AG04450 (cell line): ENCODE measurements around the gene ZNF385D. TPM values are rescaled to one million over a fixed set of nuclear protein-coding genes. Genes with fewer than 3 reads are reported as not detected.

ENCODE experiments used
- CTCF ChIA-PET: fragments of 300-600, 350-600 bp; formaldehyde crosslinking; extraction: SDS; loops from one replicate; lab custom pipeline; 2022; ENCODE audit warnings: antibody characterized with exemption, inconsistent platforms; lab: Charles Lee
- POLR2A ChIA-PET: fragments of 350-600 bp; formaldehyde crosslinking; extraction: SDS; loops from one replicate; lab custom pipeline; 2021; ENCODE audit warnings: antibody characterized with exemption, inconsistent platforms; lab: Yijun Ruan, JAX
- DNase-seq: peaks from one replicate; pipeline ENCODE4 v3.0.0-alpha.2; 2011; ENCODE audit warnings: low read depth, low spot score
- H3K27ac ChIP-seq: one replicate; pipeline ENCODE4 v1.5.1; 2012; ENCODE audit warnings: low read depth, low read length, control low read depth
- H3K27me3 ChIP-seq: one replicate; pipeline ENCODE4 v1.6.0; 2012; ENCODE audit warnings: low read length; ENCODE audit not compliant: control insufficient read depth, insufficient read depth
- H3K4me3 ChIP-seq: 2 replicates; pipeline ENCODE4 v1.5.1; 2011; ENCODE audit warnings: mild to moderate bottlenecking, low read depth, low read length, control low read depth
- H3K9me3 ChIP-seq: 2 replicates; pipeline ENCODE4 v1.5.1; 2012; ENCODE audit warnings: low read length; ENCODE audit not compliant: control insufficient read depth, insufficient read depth
- CTCF ChIP-seq: IDR thresholded peaks from 2 replicates; pipeline ENCODE4 v1.5.1; 2011; ENCODE audit warnings: low read depth, low read length, control low read depth, inconsistent platforms
- polyA plus RNA-seq: library from polyadenylated mRNA; depleted of rRNA; stranded (reverse); fragments of >200 nt; gene quantifications from 2 replicates; pipeline ENCODE4 v1.2.3, GENCODE V29; 2011

Gene ZNF385D
- polyA plus RNA-seq, 1 experiment, result 0.10 TPM

GRCh38 chr3:21672303-21672702, 78.7 kb downstream of the ZNF385D start:
- DNase-seq, result peak; percentile 48
- POLR2A ChIA-PET, result no interaction called here
- H3K9me3 ChIP-seq, result no peaks in the 10 kb centered on the region
- H3K4me3 ChIP-seq, result no peak overlapping the region
- H3K27ac ChIP-seq, result no peak overlapping the region
- H3K27me3 ChIP-seq, result no peaks in the 10 kb centered on the region
- CTCF ChIA-PET, result no interaction called here
- no peak for TF ChIP-seq CTCF

GRCh38 chr3:21670386-21670785, 80.6 kb downstream of the ZNF385D start:
- TF ChIP-seq CTCF, result no peak
- H3K4me3 ChIP-seq, result no peak overlapping the region
- ChIA-PET POLR2A (no interaction called here), CTCF (interaction anchor here (0.6 kb wide), 1 partner anchor 671 kb away, joined by 3 read pairs; no protein-coding TSS in a partner anchor)
- H3K27ac ChIP-seq, result no peak overlapping the region
- no peaks in the 10 kb centered on the region for H3K27me3 ChIP-seq
- H3K9me3 ChIP-seq, result no peaks in the 10 kb centered on the region
- DNase-seq, result no peak

- no peak overlapping the region for H3K4me3 ChIP-seq
- H3K27ac ChIP-seq, result no peak overlapping the region
- no peak for DNase-seq
- POLR2A ChIA-PET, result no interaction called here
- H3K27me3 ChIP-seq, result no peaks in the 10 kb centered on the region
- TF ChIP-seq CTCF, result no peak
- no peaks in the 10 kb centered on the region for H3K9me3 ChIP-seq
- CTCF ChIA-PET, result no interaction called here
Measured at GRCh38 chr3:21668012-21668411, 83.0 kb downstream of the ZNF385D start.

- POLR2A ChIA-PET, result no interaction called here
- CTCF ChIA-PET, result no interaction called here
- Histone ChIP-seq H3K9me3 (no peaks in the 10 kb centered on the region), H3K27me3 (no peaks in the 10 kb centered on the region), H3K27ac (no peak overlapping the region), H3K4me3 (no peak overlapping the region)
- no peak for TF ChIP-seq CTCF
- DNase-seq, result no peak
Measured at GRCh38 chr3:21665444-21666100, 85.4 kb downstream of the ZNF385D start.

- ChIA-PET POLR2A (no interaction called here), CTCF (no interaction called here)
- Histone ChIP-seq H3K27me3 (no peaks in the 10 kb centered on the region), H3K4me3 (no peak overlapping the region), H3K9me3 (no peaks in the 10 kb centered on the region), H3K27ac (no peak overlapping the region)
- TF ChIP-seq CTCF, result no peak
- no peak for DNase-seq
Measured at GRCh38 chr3:21664996-21665395, 86.0 kb downstream of the ZNF385D start.
